NCI-H2107 (cell line): Measurements from ENCODE around the gene TBC1D4.

Experiments
- DNase-seq: peaks from one replicate; lab custom pipeline; 2025; lab: John Stamatoyannopoulos, UW

Gene TBC1D4

DNA sequence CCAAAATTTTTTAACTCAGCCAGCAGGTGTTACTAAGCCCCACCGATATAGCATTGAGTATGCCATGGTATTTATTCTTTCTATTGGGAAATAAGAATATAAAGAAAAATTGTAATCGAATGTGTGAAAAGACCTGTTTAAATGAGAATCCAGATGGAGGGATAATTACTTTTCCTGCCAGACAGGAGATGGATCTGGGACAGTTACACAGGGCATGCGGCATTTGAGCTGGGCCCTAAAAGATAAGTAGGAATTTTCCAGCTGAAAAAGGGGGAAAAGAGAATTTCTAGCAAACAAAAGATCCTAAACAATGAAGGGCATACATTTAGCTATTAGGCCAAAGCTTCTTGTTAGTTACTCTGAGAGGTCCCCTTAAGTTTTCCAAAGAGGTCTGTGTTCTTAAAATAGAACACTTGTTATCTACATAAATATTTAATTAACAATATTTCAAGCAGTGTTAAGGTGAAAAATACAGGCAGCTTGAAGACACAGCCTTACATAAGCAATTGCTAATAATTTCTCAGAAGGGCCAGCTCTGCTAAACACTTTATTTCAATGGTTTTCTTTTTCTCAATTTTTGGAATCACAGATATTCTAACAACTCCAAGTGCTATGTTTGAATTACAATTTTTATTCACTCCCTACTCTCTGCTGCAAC lies 63.7 kb downstream of the TBC1D4 start:
- DNase-seq = no peak

DNA sequence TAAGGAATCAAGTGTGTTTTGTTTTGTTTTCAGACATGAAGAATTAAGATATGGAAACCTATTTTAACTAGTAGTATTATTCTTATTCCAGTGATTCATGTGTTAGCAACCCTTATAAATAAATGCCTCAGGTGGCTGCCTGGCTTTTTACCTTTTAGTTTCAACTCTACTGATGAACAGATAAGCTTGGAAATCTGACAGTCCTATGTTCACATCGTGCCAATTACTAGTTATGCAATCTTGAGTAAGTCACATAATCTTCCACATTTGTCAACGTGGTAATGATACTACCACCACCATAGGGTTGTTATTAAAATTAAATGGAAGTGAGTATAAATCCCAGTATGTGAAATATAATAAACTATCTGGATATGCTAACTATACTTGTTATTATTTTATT lies 64.3 kb downstream of the TBC1D4 start:
- no peak for DNase-seq

DNA sequence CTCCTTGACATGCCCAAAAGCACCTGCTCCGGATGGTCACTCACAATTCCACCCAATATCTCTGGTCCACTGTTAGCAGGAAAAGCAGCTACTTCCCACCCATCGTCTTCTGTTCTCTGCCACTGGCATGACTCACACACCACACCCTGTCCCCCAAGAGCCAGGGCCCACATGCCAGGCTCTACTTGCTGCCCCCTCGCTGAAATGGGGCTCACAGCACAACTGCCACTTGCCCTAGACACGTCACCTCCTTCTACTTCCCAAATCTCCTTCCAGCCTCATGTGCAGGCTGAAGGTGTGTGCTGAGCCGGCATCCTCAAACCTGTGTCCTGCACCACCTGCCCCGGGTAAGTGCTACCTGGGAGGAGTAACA lies 65.0 kb downstream of the TBC1D4 start:
- no peak for DNase-seq

DNA sequence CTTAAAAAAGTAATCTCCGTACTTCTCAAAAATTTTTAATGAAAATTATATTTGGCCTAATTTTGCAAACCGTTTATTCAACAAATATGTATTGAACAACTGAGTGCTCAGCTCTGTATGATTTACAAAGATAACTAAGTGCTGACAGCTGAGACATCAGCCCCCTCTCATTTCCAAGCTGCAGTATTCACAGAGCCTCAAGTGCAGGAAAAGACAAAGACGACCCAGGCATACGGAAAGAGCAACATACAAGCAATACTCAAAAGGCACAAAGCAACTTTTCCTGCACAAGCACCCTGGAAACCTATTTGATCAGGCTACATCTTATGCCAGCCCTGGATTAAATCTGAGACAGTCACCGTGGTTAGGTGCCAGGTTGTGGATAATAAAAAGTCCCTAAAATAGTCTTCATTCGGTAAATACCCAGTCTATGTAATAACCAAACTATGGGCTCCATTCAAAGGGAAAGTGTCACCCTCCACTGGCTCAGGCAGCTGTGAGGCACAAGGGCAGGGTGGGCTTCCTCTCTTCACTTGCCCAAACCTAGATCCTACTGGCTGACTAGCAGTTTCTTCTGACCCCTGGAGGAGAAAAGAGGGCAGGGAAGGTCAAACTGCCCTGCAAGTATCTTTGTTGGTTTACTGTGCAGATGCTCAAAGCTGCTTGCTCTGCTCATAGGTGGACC lies 65.5 kb downstream of the TBC1D4 start:
- DNase-seq = no peak

DNA sequence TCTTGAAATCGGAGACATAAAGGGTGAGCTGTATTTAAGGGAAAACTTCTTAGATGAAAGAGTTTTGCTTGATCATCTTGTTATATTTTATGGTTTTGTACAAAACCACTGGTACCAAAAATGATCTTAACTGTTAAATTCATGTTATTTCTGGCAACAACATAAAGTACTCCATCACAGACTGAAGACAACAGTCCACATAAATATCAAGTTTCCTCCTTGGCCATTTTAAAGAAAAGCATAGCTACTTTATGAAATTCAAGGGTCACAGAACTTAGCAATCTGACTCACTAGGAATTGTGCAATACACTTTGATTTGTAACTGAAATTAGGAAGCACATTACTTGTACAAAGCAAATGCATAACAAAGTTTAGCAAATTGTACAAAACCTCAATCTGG lies 66.3 kb downstream of the TBC1D4 start:
- no peak for DNase-seq

DNA sequence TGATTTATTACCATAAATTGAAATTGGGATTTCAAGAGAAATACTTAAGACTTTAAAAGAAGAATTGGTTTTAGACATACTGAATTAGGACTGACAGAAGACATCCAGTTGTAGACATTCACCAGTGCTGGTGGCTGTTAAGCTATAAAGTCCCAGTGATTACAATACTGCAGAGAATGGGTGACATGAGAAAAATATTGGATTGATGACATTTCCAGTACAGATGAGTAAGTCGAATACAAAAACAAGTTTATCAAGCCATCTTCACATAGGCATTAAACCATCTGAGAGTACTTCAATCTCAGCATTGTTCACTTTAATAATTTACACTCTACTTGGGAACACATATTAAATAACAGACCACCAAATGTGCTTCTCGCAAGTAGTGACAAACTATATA lies 66.8 kb downstream of the TBC1D4 start:
- DNase-seq = no peak

DNA sequence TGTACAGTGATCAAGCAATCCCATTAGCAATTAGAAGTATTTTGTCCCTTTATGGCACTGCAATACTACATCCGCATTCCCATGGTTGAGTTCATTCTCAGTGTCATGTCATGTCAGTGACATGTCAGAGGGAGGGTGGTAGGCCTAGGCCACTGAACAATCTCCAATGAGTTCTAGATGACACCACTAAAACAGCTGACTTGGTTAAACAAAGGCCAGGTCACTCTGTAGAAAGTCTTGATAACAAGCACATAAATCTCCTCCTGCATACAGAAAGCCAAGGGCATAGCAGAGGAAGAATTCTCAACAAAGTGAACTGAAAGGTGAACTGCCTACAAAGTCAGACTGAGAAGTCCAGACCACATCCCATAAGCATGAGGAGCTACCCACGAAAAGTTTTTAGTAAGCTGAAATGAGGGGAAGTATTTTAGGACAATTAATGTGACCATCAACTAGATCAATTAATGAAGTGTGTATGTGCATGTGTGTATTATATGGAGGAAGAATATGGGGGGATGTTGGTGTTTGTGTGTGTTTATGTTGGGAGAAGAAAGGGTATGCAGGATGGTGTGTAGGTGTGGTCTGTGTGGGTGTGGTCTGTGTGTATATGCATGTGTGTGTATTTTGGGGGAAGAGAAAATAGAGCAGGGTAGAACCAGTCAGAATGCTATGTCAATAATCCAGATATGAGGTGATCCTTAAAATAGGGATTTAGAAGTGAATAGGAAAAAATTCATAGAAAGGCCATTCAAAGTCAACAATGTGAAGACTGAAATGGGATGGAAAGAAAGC lies 67.7 kb downstream of the TBC1D4 start:
- DNase-seq = no peak

DNA sequence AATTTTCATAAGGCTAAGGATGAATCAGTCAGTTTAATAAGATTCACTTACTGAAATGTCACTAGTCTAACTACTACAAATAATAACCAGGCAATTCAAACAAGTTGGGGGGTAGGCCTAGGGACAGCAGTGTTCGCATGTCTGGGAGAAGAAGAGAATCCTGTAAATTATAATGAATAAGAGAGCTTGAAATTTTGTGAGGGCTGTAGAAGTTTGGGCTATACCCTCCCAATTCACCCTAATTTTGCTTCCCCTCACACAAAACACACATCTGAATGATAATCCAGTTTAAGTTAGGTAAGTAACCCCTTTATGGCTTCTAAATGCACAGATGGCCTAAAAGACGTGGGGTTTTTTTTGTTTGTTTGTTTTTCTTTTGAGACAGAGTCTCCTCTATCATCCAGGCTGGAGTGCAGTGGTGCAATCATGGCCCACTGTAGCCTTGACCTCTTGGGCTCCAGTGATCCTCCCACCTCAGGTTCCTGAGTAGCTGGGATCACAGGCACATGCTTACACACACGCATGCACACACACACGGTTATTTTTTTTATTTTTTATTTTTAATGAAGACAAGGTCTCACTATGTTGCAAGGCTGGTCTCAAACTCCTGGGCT lies 69.9 kb downstream of the TBC1D4 start:
- no peak for DNase-seq

DNA sequence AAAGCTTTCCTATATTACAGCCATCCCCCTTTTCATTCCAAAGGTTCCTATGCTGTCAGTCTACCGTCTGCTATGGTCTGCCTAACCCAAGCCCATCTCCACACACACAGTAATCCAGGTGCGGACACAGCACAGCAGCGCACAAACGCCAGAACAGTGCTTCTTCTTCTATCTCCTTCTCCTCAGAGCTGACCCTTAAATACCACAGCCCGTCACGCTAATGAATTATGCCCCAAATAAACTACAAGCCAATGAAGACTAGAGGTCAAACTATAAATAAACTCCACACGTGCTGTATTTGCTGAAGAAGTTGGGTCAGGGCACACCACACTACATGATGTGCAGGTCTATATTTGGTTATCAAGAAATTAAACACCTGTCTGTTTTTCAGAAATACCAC lies 71.8 kb downstream of the TBC1D4 start:
- no peak for DNase-seq

DNA sequence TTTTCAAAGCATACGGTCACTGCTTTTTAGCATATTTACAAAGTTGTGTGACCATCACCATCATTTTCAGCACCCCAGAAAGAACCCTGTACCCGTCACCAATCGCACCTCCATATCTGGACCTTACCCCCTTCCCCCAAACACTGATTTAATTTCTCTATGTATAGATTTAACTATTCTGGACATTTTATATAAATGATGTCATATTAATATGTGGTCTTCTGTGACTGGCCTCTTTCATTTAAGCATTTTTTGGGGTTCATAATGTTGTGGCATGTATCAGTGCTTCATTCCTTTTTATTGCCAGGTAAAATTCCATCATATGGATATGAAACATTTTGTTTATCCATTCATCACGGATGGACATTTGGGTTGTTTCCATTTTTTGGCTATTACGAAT lies 74.0 kb downstream of the TBC1D4 start:
- no peak for DNase-seq

DNA sequence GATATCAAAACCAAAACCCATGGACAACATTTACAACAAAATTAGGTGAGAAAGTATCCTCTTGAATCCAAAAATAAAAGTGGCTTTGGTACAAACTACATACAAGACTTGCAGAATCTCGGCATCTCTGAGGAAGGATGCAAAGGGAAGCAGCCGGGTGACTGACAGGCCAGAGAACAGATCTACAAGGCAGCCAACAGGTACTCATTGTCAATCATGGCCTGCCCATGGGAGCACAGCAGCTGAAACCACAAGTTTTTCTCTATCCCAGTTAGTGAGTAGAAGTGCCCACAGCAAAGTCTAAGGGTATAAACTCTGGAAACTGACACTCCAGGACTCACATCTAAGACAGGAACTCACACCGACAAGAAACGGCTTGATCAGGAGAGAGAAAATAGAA lies 74.5 kb downstream of the TBC1D4 start:
- DNase-seq = no peak

DNA sequence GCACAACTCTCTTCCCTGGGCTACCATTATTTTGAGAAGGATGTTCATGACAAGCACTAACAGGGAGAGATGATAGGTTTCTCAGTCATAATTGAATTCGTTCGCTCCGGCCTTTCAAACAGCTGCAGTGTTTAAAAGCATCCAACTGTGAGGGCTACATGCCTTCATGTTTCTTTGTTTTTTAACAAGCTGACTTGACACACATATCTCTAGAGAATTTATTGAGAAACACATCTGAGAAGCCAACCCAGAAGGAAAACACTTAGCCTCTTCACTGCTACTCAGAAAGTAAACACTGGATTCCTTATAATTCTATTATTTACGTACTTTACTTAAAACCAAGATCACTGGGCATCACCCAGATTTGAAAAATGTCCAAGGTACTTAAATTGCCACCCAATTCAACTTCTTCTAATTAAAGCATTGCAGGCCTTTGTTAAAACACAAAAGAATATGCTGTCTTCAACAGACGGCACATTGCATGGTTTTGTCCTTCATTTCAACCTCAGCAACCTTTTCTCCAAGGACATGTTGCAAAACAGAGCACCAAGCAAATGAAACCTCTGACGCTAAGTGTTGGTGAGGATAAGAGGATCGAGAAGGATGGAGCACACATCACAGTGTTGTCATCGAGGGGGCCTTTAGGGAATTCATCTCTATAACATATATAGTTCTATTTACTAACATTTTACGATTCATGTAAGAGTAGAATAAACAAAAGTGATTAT lies 75.8 kb downstream of the TBC1D4 start:
- no peak for DNase-seq

DNA sequence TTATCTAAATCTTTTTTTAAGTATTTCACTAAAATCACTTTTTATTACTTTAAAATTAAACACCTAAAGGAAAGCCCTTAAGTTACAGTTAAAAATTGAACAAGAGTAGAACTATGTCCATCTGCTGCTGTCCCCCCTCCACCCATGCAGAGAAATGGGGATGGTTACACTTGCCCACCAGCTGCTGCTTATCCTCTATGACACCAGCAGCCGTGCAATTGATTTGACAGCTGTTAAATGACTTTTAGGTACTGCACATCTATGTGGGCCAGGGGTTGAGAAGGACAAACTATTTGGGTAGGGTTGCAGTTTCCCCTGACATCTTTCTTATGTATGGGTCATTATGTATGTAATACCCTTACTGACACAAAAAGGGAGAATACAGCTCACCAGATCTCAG lies 77.2 kb downstream of the TBC1D4 start:
- DNase-seq = no peak

DNA sequence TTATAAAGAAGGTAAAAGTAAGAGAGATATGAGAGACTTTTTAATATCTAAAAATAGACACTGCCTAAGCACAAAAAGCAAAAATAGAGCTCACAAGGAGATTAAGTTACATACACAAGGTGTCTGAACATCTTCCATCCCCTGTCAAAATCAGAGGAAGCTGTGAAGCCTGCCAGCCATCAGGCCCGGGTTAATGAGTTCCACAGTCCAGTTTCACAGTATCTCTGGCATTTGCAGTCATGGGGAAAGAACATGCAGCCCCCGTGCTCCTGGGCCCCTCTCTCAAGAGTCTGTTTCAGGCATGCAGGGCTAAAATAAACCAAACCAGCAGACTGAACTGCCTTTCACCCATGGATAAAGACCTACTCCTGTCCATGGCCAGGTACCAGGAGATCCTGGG lies 79.2 kb downstream of the TBC1D4 start:
- DNase-seq = no peak

DNA sequence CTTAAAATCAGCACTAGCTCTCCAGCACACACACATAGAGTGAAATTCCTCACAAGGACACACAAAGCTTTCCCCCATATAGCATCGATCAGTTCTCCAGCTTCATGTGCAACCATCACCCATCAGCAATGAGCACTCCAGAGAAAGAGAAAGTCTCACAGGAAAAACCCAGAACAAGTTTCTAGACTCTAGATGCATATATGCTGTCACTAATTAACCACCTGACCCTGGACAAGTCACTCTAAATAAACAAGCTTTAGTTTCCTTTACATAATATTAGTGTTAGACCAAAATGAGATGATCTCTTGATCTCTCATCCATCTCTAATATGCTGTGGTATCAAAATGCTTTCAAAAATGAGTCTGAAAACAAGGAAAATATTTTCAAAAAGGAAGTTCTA lies 81.2 kb downstream of the TBC1D4 start:
- DNase-seq = no peak

DNA sequence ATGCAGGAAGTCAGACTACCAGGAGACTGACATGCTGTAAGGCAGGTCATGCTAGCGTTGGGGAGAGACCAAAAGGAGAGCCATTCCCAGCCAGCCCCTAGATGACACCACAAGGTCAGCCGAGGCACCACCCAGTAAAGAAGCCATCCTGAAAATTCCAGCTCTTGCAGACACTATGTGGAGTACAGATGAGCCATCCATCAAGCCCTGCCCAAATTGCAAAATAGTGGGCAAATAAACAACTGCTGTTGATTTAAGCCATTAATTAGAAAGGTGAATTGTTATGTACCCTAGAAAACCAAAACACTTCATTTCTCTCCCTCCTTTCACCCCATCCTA lies 82.1 kb downstream of the TBC1D4 start:
- no peak for DNase-seq

DNA sequence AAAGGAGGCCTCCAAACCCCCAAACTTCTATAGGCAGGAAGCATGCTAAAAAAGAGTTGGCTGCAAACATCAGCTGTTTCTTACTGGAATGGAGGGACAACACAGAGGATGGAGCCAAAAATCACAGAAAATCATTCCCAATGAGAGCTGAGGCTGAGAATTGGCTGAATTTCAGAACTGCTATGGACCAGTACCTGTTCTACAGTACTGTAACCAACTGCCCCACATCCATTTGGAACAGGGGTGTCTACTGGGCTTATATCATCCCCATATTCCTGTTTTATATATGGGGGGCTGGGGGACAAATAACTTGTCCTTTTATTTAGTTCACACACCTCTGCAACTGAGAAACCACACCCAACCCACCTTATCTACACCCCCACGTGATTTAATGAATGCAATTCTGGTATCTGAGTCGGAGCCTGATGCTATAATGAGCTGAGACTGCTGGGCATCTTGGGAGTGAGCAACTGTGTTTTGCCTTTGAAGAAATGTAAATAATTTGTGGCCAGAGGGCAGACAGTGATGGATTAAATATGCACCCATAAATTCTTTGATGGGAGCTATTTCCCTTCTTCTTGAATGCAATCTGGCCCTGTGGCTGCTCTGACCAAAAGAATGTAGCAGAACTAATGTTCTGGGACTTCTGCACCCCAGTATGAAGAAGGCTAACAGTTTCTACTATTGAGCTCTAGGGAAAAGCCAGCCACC lies 82.6 kb downstream of the TBC1D4 start:
- DNase-seq = no peak

DNA sequence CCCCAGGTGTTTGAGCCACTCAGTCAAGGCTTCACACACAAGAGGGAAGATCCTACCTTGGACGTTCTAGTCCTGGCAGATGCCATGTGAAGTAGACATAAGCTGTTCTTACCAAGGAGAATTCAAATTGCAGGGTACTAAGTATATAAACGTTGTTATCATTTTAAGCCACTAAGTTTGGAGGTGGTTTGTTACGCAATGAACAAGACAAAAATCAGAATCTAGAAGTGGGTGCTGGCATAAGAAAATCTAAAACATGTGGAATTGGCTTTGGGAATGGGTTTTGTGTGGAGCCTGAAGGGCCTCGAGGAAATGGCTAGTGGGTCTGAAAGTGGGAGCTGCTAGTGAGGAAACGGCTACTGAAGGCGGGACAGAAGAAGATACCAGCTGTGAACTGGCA lies 83.9 kb downstream of the TBC1D4 start:
- DNase-seq = no peak

DNA sequence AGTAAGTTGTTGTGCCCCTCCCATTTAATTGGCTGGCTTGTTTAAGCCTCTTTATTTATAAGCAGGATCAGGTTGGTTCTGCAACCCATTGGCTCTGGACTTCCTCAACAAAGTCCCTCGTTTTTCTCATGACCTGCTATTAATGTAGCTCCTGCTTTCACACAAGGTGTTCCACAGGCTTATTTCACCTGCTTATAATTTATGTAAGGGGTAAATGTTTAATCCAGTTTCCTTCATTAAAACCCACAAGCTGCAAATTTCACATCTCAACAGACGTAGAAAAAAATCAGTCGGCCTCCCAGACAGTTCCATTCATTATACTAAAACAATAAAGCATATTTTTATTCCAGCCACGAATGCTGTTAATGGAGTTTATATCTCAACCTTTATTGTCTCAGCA lies 86.1 kb downstream of the TBC1D4 start:
- DNase-seq = no peak

DNA sequence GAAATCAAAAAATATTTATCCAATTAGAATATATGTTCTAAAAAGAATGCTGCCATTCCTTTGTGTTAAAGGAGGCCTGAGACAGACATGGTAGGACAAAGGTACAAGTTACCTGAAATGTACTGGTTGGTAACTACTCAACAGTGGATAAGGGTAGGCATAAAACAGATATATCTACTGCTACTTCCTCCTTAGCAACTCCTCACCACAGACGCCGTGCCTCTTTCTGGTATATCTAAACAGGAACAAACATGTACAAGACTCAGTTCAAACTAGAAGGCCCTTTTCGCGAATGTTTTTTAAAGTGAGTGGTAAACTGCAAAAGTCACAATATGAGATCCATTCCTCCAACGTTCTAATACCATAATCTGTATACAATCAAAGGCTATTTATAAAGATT lies 86.9 kb downstream of the TBC1D4 start:
- DNase-seq = no peak

DNA sequence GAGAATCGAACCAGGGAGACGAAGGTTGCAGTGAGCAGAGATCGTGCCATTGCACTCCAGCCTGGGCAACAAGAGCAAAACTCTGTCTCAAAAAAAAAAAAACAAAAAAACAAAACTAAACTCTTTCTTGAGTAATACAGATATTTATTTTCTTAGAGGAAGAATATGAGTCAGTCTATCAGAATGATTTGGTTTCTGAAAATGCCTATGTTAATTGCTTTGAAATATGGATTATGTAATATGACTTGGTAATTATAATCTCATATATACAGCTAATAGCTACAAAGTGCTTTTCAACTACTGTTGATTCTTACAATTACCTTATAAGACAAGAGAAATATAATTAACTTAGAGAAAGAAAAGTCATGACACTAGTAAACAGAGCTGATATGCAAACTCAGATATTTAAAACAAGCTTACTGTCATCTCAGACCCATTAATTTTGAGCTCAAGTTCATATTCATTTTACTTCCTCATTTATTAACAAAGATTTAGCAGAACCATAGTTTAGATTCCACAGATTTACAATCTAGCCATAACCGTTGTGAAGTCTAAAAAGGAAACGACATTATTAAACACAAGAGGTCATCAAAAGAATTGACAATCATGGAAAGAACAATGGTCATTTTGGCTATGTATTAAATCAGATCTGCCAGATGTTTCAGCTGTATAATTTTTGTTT lies 88.0 kb downstream of the TBC1D4 start:
- DNase-seq = no peak
